Stimulated activated CD8-positive, alpha-beta memory T cell treated with anti-CD3 and anti-CD28 coated beads, Interleukin-7, amount 100 ng/mL, for 24 hours (primary cell): ENCODE measurements around the gene MMP2.

Source experiments
- DNase-seq: peaks from one replicate; pipeline ENCODE4 v3.0.0-alpha.2; 2020; ENCODE audit warnings: low read depth

Gene MMP2

GRCh38 chr16:55478827-55479429 is at the start of gene MMP2:
MMP2 (plus strand) TSS chr16:55479198; CDS start chr16:55479480, 282 bp downstream.
- no peak for DNase-seq

- no peak for DNase-seq
Measured at GRCh38 chr16:55433030-55433429, 46.0 kb upstream of the MMP2 start.

GRCh38 chr16:55433535-55433934 is 45.5 kb upstream of the MMP2 start:
- no peak for DNase-seq

GRCh38 chr16:55434000-55434399 is 45.0 kb upstream of the MMP2 start:
- no peak for DNase-seq

- no peak for DNase-seq
Measured at GRCh38 chr16:55435387-55435786, 43.6 kb upstream of the MMP2 start.

- no peak for DNase-seq
Measured at GRCh38 chr16:55436587-55436986, 42.4 kb upstream of the MMP2 start.

- DNase-seq, result no peak
Measured at GRCh38 chr16:55437625-55438024, 41.4 kb upstream of the MMP2 start.

- no peak for DNase-seq
Measured at GRCh38 chr16:55438281-55438680, 40.7 kb upstream of the MMP2 start.

- DNase-seq, result no peak
Measured at GRCh38 chr16:55439101-55439690, 39.8 kb upstream of the MMP2 start.

GRCh38 chr16:55443434-55444346 is 35.3 kb upstream of the MMP2 start:
- DNase-seq, result no peak

- no peak for DNase-seq
Measured at GRCh38 chr16:55444754-55445485, 34.1 kb upstream of the MMP2 start.

GRCh38 chr16:55447231-55447630 is 31.8 kb upstream of the MMP2 start:
- DNase-seq, result no peak

- DNase-seq, result no peak
Measured at GRCh38 chr16:55452996-55453395, 26.0 kb upstream of the MMP2 start.

GRCh38 chr16:55453909-55454308 is 25.1 kb upstream of the MMP2 start:
- no peak for DNase-seq

- DNase-seq, result no peak
Measured at GRCh38 chr16:55454861-55455260, 24.1 kb upstream of the MMP2 start.

GRCh38 chr16:55462241-55462640 is 16.8 kb upstream of the MMP2 start:
- no peak for DNase-seq

GRCh38 chr16:55464375-55464774 is 14.6 kb upstream of the MMP2 start:
- no peak for DNase-seq

GRCh38 chr16:55465077-55465896 is 13.7 kb upstream of the MMP2 start:
- peak; percentile 78 for DNase-seq

GRCh38 chr16:55466209-55466608 is 12.8 kb upstream of the MMP2 start:
- no peak for DNase-seq

- DNase-seq, result no peak
Measured at GRCh38 chr16:55467898-55468297, 11.1 kb upstream of the MMP2 start.

GRCh38 chr16:55468352-55468990 is 10.5 kb upstream of the MMP2 start:
- DNase-seq, result no peak
